HEK293 (cell line): ENCODE measurements around the gene FOXF1.

Experiments used
- CTCF ChIA-PET: fragments of 350-600 bp; formaldehyde crosslinking; extraction: SDS; loops from one replicate; lab custom pipeline; 2021; ENCODE audit warnings: antibody characterized with exemption; lab: Yijun Ruan, JAX
- POLR2A ChIA-PET: fragments of 300-600 bp; formaldehyde crosslinking; extraction: SDS; loops from one replicate; lab custom pipeline; 2020; ENCODE audit warnings: antibody characterized with exemption, inconsistent platforms; lab: Yijun Ruan, JAX
- H3K27ac ChIP-seq: fragments of 200-500 bp; sonication (Bioruptor generic); 2 replicates; pipeline ENCODE4 v1.5.1; 2014; ENCODE audit warnings: low read depth, low read length, control low read depth, inconsistent platforms; ENCODE audit errors: extremely low read depth
- H3K36me3 ChIP-seq, 2 experiments: fragments of 200-500 bp in 1 of 2; sonication (Bioruptor generic) in 1 of 2; 1 replicate in 1 of 2; 2 replicates in 1 of 2; pipeline ENCODE4 v1.5.1; 2014 to 2017; ENCODE audit warnings: inconsistent platforms in 2 of 2, low read length in 2 of 2; ENCODE audit not compliant: control insufficient read depth in 2 of 2, insufficient read depth in 1 of 2
- H3K4me1 ChIP-seq: fragments of 200-500 bp; sonication (Bioruptor generic); 2 replicates; pipeline ENCODE4 v1.5.1; 2014; ENCODE audit warnings: mild to moderate bottlenecking, low read length, inconsistent platforms; ENCODE audit not compliant: control insufficient read depth, insufficient read depth
- H3K4me3 ChIP-seq: 2 replicates; pipeline ENCODE4 v1.5.1; 2011; ENCODE audit warnings: low read depth, mild to moderate bottlenecking, control low read depth, low read length, moderate library complexity
- H3K9me3 ChIP-seq: fragments of 200-500 bp; sonication (Bioruptor generic); 2 replicates; pipeline ENCODE4 v1.5.1; 2014; ENCODE audit warnings: low read depth, low read length, inconsistent platforms; ENCODE audit not compliant: control insufficient read depth, insufficient read depth
- CTCF ChIP-seq: fragments of 450-650 bp; formaldehyde crosslinking; IDR thresholded peaks from 2 replicates; pipeline ENCODE4 v1.5.1; 2016; ENCODE audit warnings: missing biosample characterization, missing genetic modification characterization
- INSM2 ChIP-seq: fragments of 450-650 bp; formaldehyde crosslinking; IDR thresholded peaks from 2 replicates; pipeline ENCODE4 v1.5.1; 2016; ENCODE audit warnings: missing biosample characterization, missing genetic modification characterization
- REPIN1 ChIP-seq: fragments of 450-650 bp; formaldehyde crosslinking; IDR thresholded peaks from 2 replicates; pipeline ENCODE4 v1.5.1; 2017; ENCODE audit warnings: missing biosample characterization, missing genetic modification characterization, low read depth
- REST ChIP-seq: fragments of 450-650 bp; formaldehyde crosslinking; IDR thresholded peaks from 2 replicates; pipeline ENCODE4 v1.5.1; 2016; ENCODE audit warnings: missing biosample characterization, missing genetic modification characterization
- SCRT2 ChIP-seq: fragments of 450-650 bp; formaldehyde crosslinking; IDR thresholded peaks from 2 replicates; pipeline ENCODE4 v1.5.1; 2016; ENCODE audit warnings: missing biosample characterization, missing genetic modification characterization
- TCF7L2 ChIP-seq: IDR thresholded peaks from 2 replicates; pipeline ENCODE4 v1.6.1; 2011; ENCODE audit warnings: low read depth, mild to moderate bottlenecking, inconsistent platforms, low read length, moderate library complexity, borderline replicate concordance
- YY2 ChIP-seq: fragments of 450-650 bp; formaldehyde crosslinking; IDR thresholded peaks from 2 replicates; pipeline ENCODE4 v1.5.1; 2016; ENCODE audit warnings: missing biosample characterization, missing genetic modification characterization
- ZBTB21 ChIP-seq: fragments of 450-650 bp; formaldehyde crosslinking; IDR thresholded peaks from 2 replicates; pipeline ENCODE4 v1.5.1; 2017; ENCODE audit warnings: missing biosample characterization, missing genetic modification characterization
- ZBTB48 ChIP-seq: fragments of 450-650 bp; formaldehyde crosslinking; IDR thresholded peaks from 2 replicates; pipeline ENCODE4 v1.5.1; 2016; ENCODE audit warnings: missing biosample characterization, missing genetic modification characterization
- ZFP3 ChIP-seq: fragments of 450-650 bp; formaldehyde crosslinking; IDR thresholded peaks from 2 replicates; pipeline ENCODE4 v1.5.1; 2016; ENCODE audit warnings: low read depth, missing biosample characterization, missing genetic modification characterization
- ZNF132 ChIP-seq: fragments of 450-650 bp; formaldehyde crosslinking; IDR thresholded peaks from 2 replicates; pipeline ENCODE4 v1.5.1; 2017; ENCODE audit warnings: missing biosample characterization, missing genetic modification characterization, borderline replicate concordance
- ZNF138 ChIP-seq: fragments of 450-650 bp; formaldehyde crosslinking; IDR thresholded peaks from 2 replicates; pipeline ENCODE4 v1.5.1; 2016; ENCODE audit warnings: missing biosample characterization, missing genetic modification characterization, borderline replicate concordance
- ZNF214 ChIP-seq: fragments of 450-650 bp; formaldehyde crosslinking; IDR thresholded peaks from 2 replicates; pipeline ENCODE4 v1.5.1; 2017; ENCODE audit warnings: missing biosample characterization, mild to moderate bottlenecking, missing genetic modification characterization, borderline replicate concordance
- ZNF274 ChIP-seq, 2 experiments: fragments of 200-500 bp in 1 of 2; fragments of 450-650 bp in 1 of 2; sonication (Bioruptor generic) in 1 of 2; formaldehyde crosslinking in 1 of 2; IDR thresholded peaks; 2 replicates each; pipeline versions ENCODE4 v1.5.1 to v1.6.1; 2014 to 2016; ENCODE audit warnings: borderline replicate concordance in 1 of 2, inconsistent platforms in 1 of 2, low read length in 1 of 2, missing biosample characterization in 1 of 2, missing genetic modification characterization in 1 of 2
- ZNF391 ChIP-seq: fragments of 450-650 bp; formaldehyde crosslinking; IDR thresholded peaks from 2 replicates; pipeline ENCODE4 v1.5.1; 2016; ENCODE audit warnings: low read depth, missing biosample characterization, missing genetic modification characterization, borderline replicate concordance
- ZNF404 ChIP-seq: fragments of 450-650 bp; formaldehyde crosslinking; IDR thresholded peaks from 2 replicates; pipeline ENCODE4 v1.5.1; 2017; ENCODE audit warnings: missing biosample characterization, missing genetic modification characterization
- ZNF433 ChIP-seq: fragments of 450-650 bp; formaldehyde crosslinking; IDR thresholded peaks from 2 replicates; pipeline ENCODE4 v1.5.1; 2016; ENCODE audit warnings: missing biosample characterization, missing genetic modification characterization, low read depth
- ZNF510 ChIP-seq: fragments of 450-650 bp; formaldehyde crosslinking; IDR thresholded peaks from 2 replicates; pipeline ENCODE4 v1.5.1; 2018; ENCODE audit warnings: mild to moderate bottlenecking, missing genetic modification characterization, missing biosample characterization; ENCODE audit not compliant: insufficient replicate concordance
- ZNF585B ChIP-seq: fragments of 450-650 bp; formaldehyde crosslinking; IDR thresholded peaks from 2 replicates; pipeline ENCODE4 v1.5.1; 2016; ENCODE audit warnings: missing biosample characterization, missing genetic modification characterization
- ZNF629 ChIP-seq: fragments of 450-650 bp; formaldehyde crosslinking; IDR thresholded peaks from 2 replicates; pipeline ENCODE4 v1.5.1; 2017; ENCODE audit warnings: missing biosample characterization, missing genetic modification characterization
- ZNF776 ChIP-seq: fragments of 450-650 bp; formaldehyde crosslinking; IDR thresholded peaks from 2 replicates; pipeline ENCODE4 v1.5.0; 2017; ENCODE audit warnings: missing biosample characterization, missing genetic modification characterization, borderline replicate concordance
- ZNF792 ChIP-seq: fragments of 450-650 bp; formaldehyde crosslinking; IDR thresholded peaks from 2 replicates; pipeline ENCODE4 v1.5.1; 2016; ENCODE audit warnings: missing biosample characterization, missing genetic modification characterization

Gene FOXF1

GRCh38 chr16:86502856-86503748 lies 7.2 kb upstream of the FOXF1 start:
- Histone ChIP-seq H3K4me1 (peaks cover 3% of the 10 kb centered on the region), H3K36me3 (no peaks in the 10 kb centered on the region), H3K27ac (no peak overlapping the region; the same call in 1 of the 2 replicates), H3K4me3 (no peak overlapping the region), H3K9me3 (no peaks in the 10 kb centered on the region)
- ChIA-PET POLR2A (no interaction called here), CTCF (no interaction called here)
- TF ChIP-seq SCRT2 (tag by site-specific recombination) (peak; percentile 34; the same call in 1 of the 2 replicates), YY2 (tag by site-specific recombination) (no peak)

- POLR2A ChIA-PET, result no interaction called here
- no peak overlapping the region for H3K4me3 ChIP-seq
Observed at GRCh38 chr16:86503830-86504229, 6.5 kb upstream of the FOXF1 start.

GRCh38 chr16:86504315-86505184 lies 5.8 kb upstream of the FOXF1 start:
- Histone ChIP-seq H3K4me1 (peaks cover 3% of the 10 kb centered on the region), H3K27ac (no peak overlapping the region), H3K4me3 (no peak overlapping the region), H3K9me3 (no peaks in the 10 kb centered on the region), H3K36me3 (no peaks in the 10 kb centered on the region)
- no peak for TF ChIP-seq ZFP3
- TF ChIP-seq ZNF274 (IDR thresholded peaks at IDR 0.05; ENCODE audit: low read length), result no peak
- no peak for TF ChIP-seq ZNF274 (tag by site-specific recombination; IDR thresholded peaks at IDR 0.05; ENCODE audit: borderline replicate concordance)
- no peak for TF ChIP-seq ZNF629 (tag by site-specific recombination)
- TF ChIP-seq REST, result no peak
- TF ChIP-seq ZNF510 (tag by site-specific recombination), result no peak
- no peak for TF ChIP-seq ZBTB21 (tag by site-specific recombination)
- no peak for TF ChIP-seq YY2 (tag by site-specific recombination)
- CTCF ChIA-PET, result interaction anchor here (0.9 kb wide), 1 partner anchor 9 kb away, joined by 3 read pairs; no protein-coding TSS in a partner anchor
- POLR2A ChIA-PET, result no interaction called here

More at GRCh38 chr16:86503830-86504229, 6.5 kb upstream of the FOXF1 start:
- Histone ChIP-seq H3K27ac (no peak overlapping the region), H3K4me1 (peaks cover 3% of the 10 kb centered on the region), H3K36me3 (no peaks in the 10 kb centered on the region), H3K9me3 (no peaks in the 10 kb centered on the region)
- no peak for TF ChIP-seq TCF7L2
- no peak for TF ChIP-seq ZNF132
- no peak for TF ChIP-seq ZNF776 (tag by site-specific recombination)
- TF ChIP-seq ZNF404 (tag by site-specific recombination), result no peak
- no peak for TF ChIP-seq ZNF433 (tag by site-specific recombination)
- TF ChIP-seq REPIN1, result no peak
- no peak for TF ChIP-seq ZNF214 (tag by site-specific recombination)
- no peak for TF ChIP-seq ZFP3
- TF ChIP-seq ZNF792 (tag by site-specific recombination), result no peak
- TF ChIP-seq INSM2 (tag by site-specific recombination), result no peak
- no peak for TF ChIP-seq ZNF585B (tag by site-specific recombination)
- no peak for TF ChIP-seq CTCF
- no peak for TF ChIP-seq ZNF391 (tag by site-specific recombination)
- TF ChIP-seq ZBTB48 (tag by site-specific recombination), result no peak
- no peak for TF ChIP-seq ZNF138 (tag by site-specific recombination)
- CTCF ChIA-PET, result interaction anchor here (0.9 kb wide), 1 partner anchor 10 kb away, joined by 3 read pairs; no protein-coding TSS in a partner anchor
